Trophoblast cell (in vitro differentiated cells and primary cell): ENCODE data around the gene FAM118B.
A peak's percentile ranks its signal among the peaks of the same experiment; 100 is the strongest.

Experiments used
- DNase-seq, 2 donors: peaks; one replicate each; pipeline ENCODE4 v3.0.0-alpha.2; 2016
- H2AFZ ChIP-seq: 2 replicates; pipeline ENCODE4 v1.6.1; 2013; ENCODE audit warnings: low read length, moderate library complexity, mild to moderate bottlenecking; ENCODE audit not compliant: insufficient read depth, poor library complexity
- H2AK5ac ChIP-seq: 2 replicates; pipeline ENCODE4 v1.6.1; 2013; ENCODE audit warnings: mild to moderate bottlenecking, low read length
- H2BK120ac ChIP-seq: 2 replicates; pipeline ENCODE4 v1.6.1; 2013; ENCODE audit warnings: low read length, mild to moderate bottlenecking, moderate library complexity; ENCODE audit not compliant: insufficient read depth, poor library complexity
- H2BK12ac ChIP-seq: 2 replicates; pipeline ENCODE4 v1.6.1; 2013; ENCODE audit warnings: mild to moderate bottlenecking, low read length, moderate library complexity
- H2BK5ac ChIP-seq: 2 replicates; pipeline ENCODE4 v1.6.1; 2013; ENCODE audit warnings: low read length, low read depth, moderate library complexity, mild to moderate bottlenecking; ENCODE audit not compliant: poor library complexity
- H3K14ac ChIP-seq: 2 replicates; pipeline ENCODE4 v1.6.1; 2013; ENCODE audit warnings: mild to moderate bottlenecking, low read length
- H3K18ac ChIP-seq: 2 replicates; pipeline ENCODE4 v1.6.1; 2013; ENCODE audit warnings: mild to moderate bottlenecking, low read length
- H3K23ac ChIP-seq: 2 replicates; pipeline ENCODE4 v1.6.1; 2013; ENCODE audit warnings: low read length
- H3K27ac ChIP-seq: 2 replicates; pipeline ENCODE4 v1.5.1; 2013; ENCODE audit warnings: low read depth, mild to moderate bottlenecking, inconsistent platforms, low read length, moderate library complexity
- H3K27me3 ChIP-seq: 2 replicates; pipeline ENCODE4 v1.6.1; 2013; ENCODE audit warnings: inconsistent platforms, mild to moderate bottlenecking, low read length, moderate library complexity; ENCODE audit not compliant: insufficient read depth
- H3K36me3 ChIP-seq, 2 experiments: 1 replicate in 1 of 2; 2 replicates in 1 of 2; pipeline ENCODE4 v1.6.1; 2013; ENCODE audit warnings: low read length in 2 of 2, mild to moderate bottlenecking in 2 of 2, moderate library complexity in 1 of 2; ENCODE audit not compliant: insufficient read depth in 2 of 2, control insufficient read depth in 1 of 2
- H3K4ac ChIP-seq: 2 replicates; pipeline ENCODE4 v1.6.1; 2013; ENCODE audit warnings: low read depth, mild to moderate bottlenecking, low read length, moderate library complexity
- H3K4me1 ChIP-seq, 2 experiments: 1 replicate in 1 of 2; 2 replicates in 1 of 2; pipeline ENCODE4 v1.6.1; 2013; ENCODE audit warnings: low read length in 2 of 2, mild to moderate bottlenecking in 2 of 2, moderate library complexity in 1 of 2; ENCODE audit not compliant: insufficient read depth in 2 of 2, control insufficient read depth in 1 of 2
- H3K4me2 ChIP-seq: 2 replicates; pipeline ENCODE4 v1.6.1; 2013; ENCODE audit warnings: inconsistent platforms, mild to moderate bottlenecking, low read length, moderate library complexity
- H3K4me3 ChIP-seq: 2 replicates; pipeline ENCODE4 v1.5.1; 2013; ENCODE audit warnings: mild to moderate bottlenecking, low read depth, low read length, inconsistent platforms
- H3K79me1 ChIP-seq: one replicate; pipeline ENCODE4 v1.6.1; 2013; ENCODE audit warnings: low read length
- H3K79me2 ChIP-seq: 2 replicates; pipeline ENCODE4 v1.6.1; 2013; ENCODE audit warnings: low read length, mild to moderate bottlenecking; ENCODE audit not compliant: control insufficient read depth, insufficient read depth, poor library complexity
- H3K9ac ChIP-seq: 2 replicates; pipeline ENCODE4 v1.6.1; 2013; ENCODE audit warnings: mild to moderate bottlenecking, low read length
- H3K9me3 ChIP-seq: 2 replicates; pipeline ENCODE4 v1.6.1; 2013; ENCODE audit warnings: low read depth, mild to moderate bottlenecking, control low read depth, inconsistent platforms, low read length; ENCODE audit not compliant: insufficient read depth
- H4K12ac ChIP-seq: 2 replicates; pipeline ENCODE4 v1.6.1; 2013; ENCODE audit warnings: low read depth, mild to moderate bottlenecking, low read length, moderate library complexity
- H4K8ac ChIP-seq: 2 replicates; pipeline ENCODE4 v1.6.1; 2013; ENCODE audit warnings: low read depth, mild to moderate bottlenecking, low read length, moderate library complexity
- H4K91ac ChIP-seq: one replicate; pipeline ENCODE4 v1.6.1; 2013; ENCODE audit warnings: low read depth, mild to moderate bottlenecking, low read length, moderate library complexity
- WGBS: extraction: QIAGEN DNeasy Blood & Tissue Kit; methylation state at CpG from one replicate; pipeline ENCODE4 v1.1.7; 2013; ENCODE audit warnings: missing lambda C conversion rate; ENCODE audit not compliant: insufficient read length, insufficient coverage; ENCODE audit errors: extremely low coverage; 5-methylcytosine and 5-hydroxymethylcytosine counted together

Gene FAM118B

GRCh38 chr11:126207896-126208295 lies 3.7 kb upstream of the FAM118B start:
- WGBS, result no CpG with 5 or more reads among the region's 2 CpGs
- no peak overlapping the region for H3K18ac ChIP-seq
- no peak overlapping the region for H3K4me2 ChIP-seq
- no peak overlapping the region for H3K27ac ChIP-seq
- no peak overlapping the region for H2BK120ac ChIP-seq
- H3K9me3 ChIP-seq, result no peaks in the 10 kb centered on the region
- no peak overlapping the region for H2BK12ac ChIP-seq
- H3K9ac ChIP-seq, result no peak overlapping the region
- no peaks in the 10 kb centered on the region for H3K27me3 ChIP-seq
- H3K4me1 ChIP-seq, result peaks cover 0 to 3% of the 10 kb centered on the region in 2 experiments
- H3K79me1 ChIP-seq, result peaks cover 7% of the 10 kb centered on the region
- H3K36me3 ChIP-seq, result peaks cover 19 to 27% of the 10 kb centered on the region in 2 experiments
- no peak overlapping the region for H4K8ac ChIP-seq
- H3K23ac ChIP-seq, result no peak overlapping the region
- no peak overlapping the region for H3K14ac ChIP-seq
- H4K91ac ChIP-seq, result no peak overlapping the region
- peaks cover 5% of the 10 kb centered on the region for H3K79me2 ChIP-seq
- no peak overlapping the region for H3K4ac ChIP-seq
- DNase-seq, result no peak
- no peak overlapping the region for H2AK5ac ChIP-seq
- H2AFZ ChIP-seq, result no peak overlapping the region
- H4K12ac ChIP-seq, result no peak overlapping the region
- H3K4me3 ChIP-seq, result no peak overlapping the region
- no peak overlapping the region for H2BK5ac ChIP-seq

DNA sequence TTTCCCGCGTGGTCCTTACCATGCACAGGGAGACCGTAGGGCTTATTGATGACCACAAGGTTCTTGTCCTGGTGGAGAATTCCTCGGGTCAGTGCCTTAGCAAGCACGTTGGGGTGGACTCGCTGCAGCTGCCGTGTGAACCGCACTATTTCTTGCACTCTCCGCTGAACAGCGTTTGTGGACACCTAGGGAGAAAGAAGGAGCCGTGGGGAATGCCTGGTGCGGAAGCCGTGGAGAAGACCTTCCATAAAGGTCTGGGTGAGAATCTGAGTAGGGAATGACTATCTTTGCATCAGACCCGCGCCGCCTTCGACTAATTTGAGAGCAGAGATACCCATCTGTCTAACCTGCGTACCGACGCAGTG lies 729 bp upstream of the FAM118B start:
- no peak for DNase-seq
- peak overlapping the region; percentile 99 for H4K8ac ChIP-seq
- H3K9ac ChIP-seq, result peak overlapping the region; percentile 81

DNA sequence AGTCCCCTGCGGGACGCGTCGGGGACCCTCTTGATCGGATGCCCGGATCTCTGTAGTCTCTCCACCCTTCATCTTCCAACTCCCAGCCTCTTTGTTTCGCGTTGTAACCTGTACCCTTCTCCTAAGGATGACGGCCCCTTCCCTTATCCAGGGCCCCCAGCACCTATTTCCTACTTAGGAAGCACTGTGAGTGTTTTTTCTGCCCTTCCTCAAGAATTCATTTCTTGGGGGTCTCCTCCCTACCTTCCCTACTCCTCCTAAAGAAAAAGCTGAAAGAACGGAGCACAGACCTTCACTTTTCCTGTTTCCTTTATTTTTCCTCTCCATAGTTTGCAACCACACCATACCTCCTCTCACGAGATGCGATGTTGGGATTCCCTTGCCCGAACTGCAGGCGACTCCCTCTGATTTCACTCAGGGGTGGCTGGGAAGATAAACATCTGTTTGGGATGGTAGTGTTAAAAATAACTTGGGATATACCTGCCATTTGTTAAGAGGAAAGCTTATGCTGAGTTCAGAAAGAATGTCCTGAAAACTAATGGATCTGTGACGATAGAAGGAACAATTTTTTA lies 593 bp downstream of the FAM118B start:
- no peak overlapping the region for H4K91ac ChIP-seq
- H3K4ac ChIP-seq, result peak overlapping the region; percentile 24
- H4K12ac ChIP-seq, result no peak overlapping the region
- peaks cover 0 to 3% of the 10 kb centered on the region in 2 experiments for H3K4me1 ChIP-seq
- no peak overlapping the region for H3K23ac ChIP-seq
- no peaks in the 10 kb centered on the region for H3K27me3 ChIP-seq
- no peak overlapping the region for H2AK5ac ChIP-seq
- DNase-seq, result peak in 1 of 2 donors; percentile 15
- peaks cover 3 to 6% of the 10 kb centered on the region in 2 experiments for H3K36me3 ChIP-seq
- H3K9ac ChIP-seq, result peak overlapping the region; percentile 72
- H4K8ac ChIP-seq, result peak overlapping the region; percentile 15
- peak overlapping the region; percentile 90 for H3K4me2 ChIP-seq
- peak overlapping the region; percentile 83 for H3K4me3 ChIP-seq
- peak overlapping the region; percentile 1 for H2BK5ac ChIP-seq
- H3K27ac ChIP-seq, result no peak overlapping the region
- peaks cover 7% of the 10 kb centered on the region for H3K79me1 ChIP-seq
- H2BK12ac ChIP-seq, result no peak overlapping the region
- no peak overlapping the region for H3K14ac ChIP-seq
- WGBS, result no CpG with 5 or more reads among the region's 15 CpGs
- peak overlapping the region; percentile 0 for H2AFZ ChIP-seq
- peaks cover 7% of the 10 kb centered on the region for H3K79me2 ChIP-seq
- no peaks in the 10 kb centered on the region for H3K9me3 ChIP-seq
- H3K18ac ChIP-seq, result no peak overlapping the region
- H2BK120ac ChIP-seq, result no peak overlapping the region

More for the DNA sequence above, 729 bp upstream of the FAM118B start:
- no peak overlapping the region for H2BK120ac ChIP-seq
- peak overlapping the region; percentile 92 for H3K4me3 ChIP-seq
- H2AK5ac ChIP-seq, result peak overlapping the region; percentile 9
- H4K91ac ChIP-seq, result peak overlapping the region; percentile 50
- no CpG with 5 or more reads among the region's 20 CpGs for WGBS
- no peak overlapping the region for H3K23ac ChIP-seq
- H3K36me3 ChIP-seq, result peaks cover 7% of the 10 kb centered on the region in 2 experiments
- H3K79me2 ChIP-seq, result peaks cover 5% of the 10 kb centered on the region
- no peaks in the 10 kb centered on the region for H3K9me3 ChIP-seq
- no peaks in the 10 kb centered on the region for H3K27me3 ChIP-seq
- H3K14ac ChIP-seq, result no peak overlapping the region
- no peak overlapping the region for H2BK12ac ChIP-seq
- H3K4ac ChIP-seq, result peak overlapping the region; percentile 9
- H2AFZ ChIP-seq, result peak overlapping the region; percentile 93
- H2BK5ac ChIP-seq, result peak overlapping the region; percentile 45
- no peak overlapping the region for H3K27ac ChIP-seq
- peak overlapping the region; percentile 87 for H4K12ac ChIP-seq
- H3K4me1 ChIP-seq, result peaks cover 0 to 3% of the 10 kb centered on the region in 2 experiments
- peak overlapping the region; percentile 89 for H3K4me2 ChIP-seq
- H3K79me1 ChIP-seq, result peaks cover 7% of the 10 kb centered on the region
- peak overlapping the region; percentile 5 for H3K18ac ChIP-seq

GRCh38 chr11:126214441-126214840 lies 2.9 kb downstream of the FAM118B start:
- Histone ChIP-seq H3K4me3 (no peak overlapping the region), H2BK5ac (no peak overlapping the region), H3K23ac (no peak overlapping the region), H3K14ac (no peak overlapping the region), H3K36me3 (peaks cover 1% of the 10 kb centered on the region in 2 experiments), H2BK120ac (no peak overlapping the region), H2AK5ac (no peak overlapping the region), H3K4me1 (peaks cover 0 to 3% of the 10 kb centered on the region in 2 experiments), H3K27ac (no peak overlapping the region), H3K4me2 (no peak overlapping the region), H3K27me3 (no peaks in the 10 kb centered on the region), H3K4ac (no peak overlapping the region), H3K9me3 (no peaks in the 10 kb centered on the region), H3K79me2 (peaks cover 7% of the 10 kb centered on the region), H3K79me1 (peaks cover 7% of the 10 kb centered on the region), H2AFZ (no peak overlapping the region), H4K12ac (no peak overlapping the region), H3K9ac (no peak overlapping the region), H3K18ac (no peak overlapping the region), H4K91ac (no peak overlapping the region), H2BK12ac (no peak overlapping the region), H4K8ac (no peak overlapping the region)
- DNase-seq, result no peak
- no CpG with 5 or more reads among the region's 2 CpGs for WGBS
